ENCODE data around the gene SCGB1C1.
"Not testable (repeated sequence)": the region's sequence is repeated elsewhere in the genome, so short reads cannot be mapped to it uniquely, and the experiment has no call there.

The SCGB1C1 gene

DNA sequence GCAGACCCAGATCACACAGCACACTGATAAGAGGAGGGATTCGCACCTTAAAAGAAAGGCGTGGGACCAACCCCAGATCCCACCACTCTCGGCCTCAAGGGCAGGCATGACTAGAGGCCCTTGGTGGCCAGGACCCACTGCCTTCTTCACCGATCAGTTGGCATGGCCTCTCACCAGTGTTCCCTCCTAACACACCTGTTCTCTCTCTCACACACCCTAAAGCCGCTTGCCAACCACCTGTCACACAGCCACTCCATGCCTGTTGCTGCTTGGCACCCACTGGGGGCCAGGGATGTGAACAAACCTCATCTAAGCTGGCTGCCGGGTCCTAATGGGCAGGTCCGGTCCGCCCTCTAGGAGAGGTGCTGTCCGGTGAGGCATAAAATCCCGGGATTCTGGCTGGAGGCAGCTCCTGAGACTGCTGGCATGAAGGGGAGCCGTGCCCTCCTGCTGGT lies at the start of gene SCGB1C1:
TSS of gene SCGB1C1 (plus strand) at position 405 of the 455 bp plus-strand sequence. CDS start at position 427, 22 bp downstream.
- H3K4me3 ChIP-seq (ENCODE audit: low read length); DNase-seq (ENCODE audit: low read depth): not testable (repeated sequence)

DNA sequence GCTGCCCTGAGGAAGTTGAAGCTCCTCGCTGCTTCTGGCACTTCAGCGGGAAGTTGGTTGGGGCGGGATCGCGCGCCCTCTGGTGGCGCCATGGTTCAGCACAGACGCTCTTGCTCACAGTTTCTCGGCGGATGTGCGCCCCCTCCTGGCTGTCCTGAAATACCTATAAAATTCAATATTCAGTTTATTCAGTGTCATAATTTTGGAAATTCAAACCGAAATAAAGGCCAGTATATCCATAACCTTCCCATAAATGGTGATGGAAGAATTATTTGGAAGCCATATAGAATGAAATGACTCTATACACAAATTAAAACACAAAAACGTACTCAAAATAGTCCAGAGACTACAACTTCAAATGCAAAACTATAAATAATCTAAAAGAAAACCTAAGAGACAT lies 12.6 kb upstream of the SCGB1C1 start:
- DNase-seq (ENCODE audit: low read depth); H3K4me3 ChIP-seq (ENCODE audit: low read length): not testable (repeated sequence)
- TF ChIP-seq, protein P1, sequence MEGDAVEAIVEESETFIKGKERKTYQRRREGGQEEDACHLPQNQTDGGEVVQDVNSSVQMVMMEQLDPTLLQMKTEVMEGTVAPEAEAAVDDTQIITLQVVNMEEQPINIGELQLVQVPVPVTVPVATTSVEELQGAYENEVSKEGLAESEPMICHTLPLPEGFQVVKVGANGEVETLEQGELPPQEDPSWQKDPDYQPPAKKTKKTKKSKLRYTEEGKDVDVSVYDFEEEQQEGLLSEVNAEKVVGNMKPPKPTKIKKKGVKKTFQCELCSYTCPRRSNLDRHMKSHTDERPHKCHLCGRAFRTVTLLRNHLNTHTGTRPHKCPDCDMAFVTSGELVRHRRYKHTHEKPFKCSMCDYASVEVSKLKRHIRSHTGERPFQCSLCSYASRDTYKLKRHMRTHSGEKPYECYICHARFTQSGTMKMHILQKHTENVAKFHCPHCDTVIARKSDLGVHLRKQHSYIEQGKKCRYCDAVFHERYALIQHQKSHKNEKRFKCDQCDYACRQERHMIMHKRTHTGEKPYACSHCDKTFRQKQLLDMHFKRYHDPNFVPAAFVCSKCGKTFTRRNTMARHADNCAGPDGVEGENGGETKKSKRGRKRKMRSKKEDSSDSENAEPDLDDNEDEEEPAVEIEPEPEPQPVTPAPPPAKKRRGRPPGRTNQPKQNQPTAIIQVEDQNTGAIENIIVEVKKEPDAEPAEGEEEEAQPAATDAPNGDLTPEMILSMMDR (conservative IDR thresholded peaks at IDR 0.05; ENCODE audit: low read length), result 0 out of 2 replicates have a peak, but pooled peaks have one; percentile 13

DNA sequence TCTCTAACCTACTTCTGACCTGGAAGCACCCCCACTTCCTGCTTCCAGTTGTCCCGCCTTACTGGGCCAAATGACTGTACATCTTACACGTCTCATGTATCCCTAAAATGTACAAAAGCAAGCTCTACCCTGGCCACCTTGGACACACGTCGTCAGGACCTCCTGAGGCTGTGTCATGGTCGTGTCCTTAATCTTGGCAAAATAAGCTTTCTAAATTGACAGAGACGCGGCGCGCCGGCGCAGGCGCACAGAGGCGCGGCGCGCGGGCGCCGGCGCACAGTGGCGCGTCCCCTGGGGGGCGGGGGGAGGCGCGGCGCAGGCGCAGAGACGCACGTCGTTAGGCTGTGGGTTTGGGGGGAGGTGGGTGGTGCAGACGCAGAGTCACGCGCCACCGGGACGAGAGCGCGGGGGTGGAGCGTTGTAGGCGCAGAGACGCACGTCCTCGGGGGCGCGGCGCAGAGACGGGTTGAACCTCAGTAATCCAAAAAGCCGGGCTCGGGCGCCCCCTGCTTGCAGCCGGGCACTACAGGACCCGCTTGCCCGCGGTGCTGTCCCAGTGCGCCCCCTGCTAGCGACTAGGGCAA lies 3.6 kb upstream of the SCGB1C1 start:
- not testable (repeated sequence) for DNase-seq (ENCODE audit: low read depth); H3K4me3 ChIP-seq (ENCODE audit: low read length)

DNA sequence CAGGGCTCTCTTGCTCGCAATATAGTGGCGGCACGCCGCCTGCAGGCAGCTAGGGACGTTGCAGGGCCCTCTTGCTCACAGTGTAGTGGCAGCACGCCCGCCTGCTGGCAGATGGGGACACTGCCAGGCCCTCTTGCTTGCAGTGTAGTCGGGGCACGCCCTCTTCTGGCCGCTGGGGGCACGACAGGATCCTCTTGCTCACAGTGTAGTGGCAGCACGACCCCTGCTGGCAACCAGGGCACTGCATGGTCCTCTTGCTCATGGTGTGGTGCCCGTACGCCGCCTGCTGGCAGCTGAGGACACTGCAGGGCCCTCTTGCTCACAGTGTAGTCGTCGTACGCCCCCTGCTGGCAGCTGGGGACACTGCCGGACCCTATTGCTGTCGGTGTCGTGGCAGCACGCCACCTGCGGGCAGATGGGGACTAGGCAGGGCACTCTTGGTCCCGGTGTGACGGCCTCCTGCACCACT lies 3.0 kb upstream of the SCGB1C1 start:
- not testable (repeated sequence) for DNase-seq (ENCODE audit: low read depth); H3K4me3 ChIP-seq (ENCODE audit: low read length)

DNA sequence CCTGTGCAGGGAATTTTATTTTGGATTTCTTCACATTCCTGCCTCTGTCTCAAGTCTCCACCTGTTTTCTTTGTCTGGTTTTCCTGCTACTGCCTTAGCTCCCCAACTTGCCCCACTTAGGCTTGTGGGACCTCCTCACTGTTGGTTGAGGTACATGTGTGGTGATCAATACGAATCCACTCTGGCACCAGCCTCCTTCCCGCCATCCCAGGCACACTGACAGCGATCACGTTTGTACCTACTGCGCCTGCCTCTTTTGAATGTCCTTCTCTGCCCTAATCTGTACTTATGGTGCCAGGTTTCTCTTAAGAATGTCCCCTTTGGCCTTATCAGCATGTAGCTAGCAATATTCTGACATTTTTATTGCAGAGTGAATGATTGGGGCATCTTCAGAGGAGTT lies 2.3 kb upstream of the SCGB1C1 start:
- not testable (repeated sequence) for H3K4me3 ChIP-seq (ENCODE audit: low read length); DNase-seq (ENCODE audit: low read depth)

DNA sequence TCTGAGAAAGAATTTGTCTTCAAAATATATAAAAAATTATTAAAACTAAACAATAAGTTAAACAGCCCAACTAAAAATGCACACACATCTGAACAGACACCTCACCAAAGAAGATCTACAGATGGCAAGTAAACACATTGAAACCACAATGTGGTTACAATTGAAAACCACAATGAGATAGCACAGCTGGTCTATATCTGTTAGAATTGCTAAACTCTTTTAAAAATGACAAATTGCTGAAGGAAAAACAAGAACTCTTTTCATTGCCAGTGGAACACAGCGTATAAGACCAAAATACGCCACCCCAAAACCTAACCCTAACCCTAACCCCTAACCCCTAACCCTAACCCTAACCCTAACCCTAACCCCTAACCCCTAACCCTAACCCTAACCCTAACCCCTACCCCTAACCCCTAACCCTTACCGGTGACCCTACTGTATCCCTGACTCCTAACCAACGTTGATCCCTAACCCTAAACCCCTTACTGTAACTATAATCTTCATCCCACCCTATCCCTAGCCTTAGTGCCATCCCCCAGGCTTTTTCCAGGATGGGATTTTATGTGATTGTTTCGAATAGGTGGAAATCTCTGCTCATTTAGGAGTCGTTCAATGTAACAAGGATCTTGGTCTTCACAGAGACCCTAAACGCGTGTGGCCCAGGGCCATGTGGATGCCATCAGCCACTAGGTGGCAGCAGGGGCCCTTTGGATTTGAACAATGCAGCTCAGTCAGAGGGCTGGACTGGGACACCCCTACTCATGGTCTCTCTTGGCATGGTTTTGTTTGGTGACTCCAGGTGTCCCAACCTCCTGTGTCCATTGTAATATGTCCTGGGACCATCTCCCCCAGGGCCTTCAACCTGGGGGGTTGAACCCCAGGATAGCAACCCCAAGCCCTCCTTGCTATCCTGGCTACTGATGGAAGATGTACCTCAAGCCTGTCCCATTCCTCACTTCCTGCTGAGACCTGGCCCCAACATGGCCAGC lies 1.1 kb upstream of the SCGB1C1 start:
- not testable (repeated sequence) for DNase-seq (ENCODE audit: low read depth); H3K4me3 ChIP-seq (ENCODE audit: low read length)
- TF ChIP-seq, protein P1 (conservative IDR thresholded peaks at IDR 0.05; ENCODE audit: low read length), result peak; percentile 31

DNA sequence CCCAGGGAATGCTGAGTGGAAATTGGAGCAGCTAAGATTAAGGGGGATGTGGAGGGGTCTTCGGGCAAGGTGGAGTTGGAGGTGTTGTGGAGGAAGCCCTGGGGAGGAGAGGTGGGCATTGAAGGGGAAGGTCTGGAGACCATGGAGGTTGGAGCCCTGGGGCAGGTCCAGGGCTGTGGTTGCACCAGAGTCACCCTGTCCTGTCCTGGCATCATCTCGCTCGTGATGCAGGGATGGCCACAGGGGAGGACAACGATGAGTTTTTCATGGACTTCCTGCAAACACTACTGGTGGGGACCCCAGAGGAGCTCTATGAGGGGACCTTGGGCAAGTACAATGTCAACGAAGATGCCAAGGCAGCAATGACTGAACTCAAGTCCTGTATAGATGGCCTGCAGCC lies 603 bp downstream of the SCGB1C1 start:
- not testable (repeated sequence) for H3K4me3 ChIP-seq (ENCODE audit: low read length); DNase-seq (ENCODE audit: low read depth)

DNA sequence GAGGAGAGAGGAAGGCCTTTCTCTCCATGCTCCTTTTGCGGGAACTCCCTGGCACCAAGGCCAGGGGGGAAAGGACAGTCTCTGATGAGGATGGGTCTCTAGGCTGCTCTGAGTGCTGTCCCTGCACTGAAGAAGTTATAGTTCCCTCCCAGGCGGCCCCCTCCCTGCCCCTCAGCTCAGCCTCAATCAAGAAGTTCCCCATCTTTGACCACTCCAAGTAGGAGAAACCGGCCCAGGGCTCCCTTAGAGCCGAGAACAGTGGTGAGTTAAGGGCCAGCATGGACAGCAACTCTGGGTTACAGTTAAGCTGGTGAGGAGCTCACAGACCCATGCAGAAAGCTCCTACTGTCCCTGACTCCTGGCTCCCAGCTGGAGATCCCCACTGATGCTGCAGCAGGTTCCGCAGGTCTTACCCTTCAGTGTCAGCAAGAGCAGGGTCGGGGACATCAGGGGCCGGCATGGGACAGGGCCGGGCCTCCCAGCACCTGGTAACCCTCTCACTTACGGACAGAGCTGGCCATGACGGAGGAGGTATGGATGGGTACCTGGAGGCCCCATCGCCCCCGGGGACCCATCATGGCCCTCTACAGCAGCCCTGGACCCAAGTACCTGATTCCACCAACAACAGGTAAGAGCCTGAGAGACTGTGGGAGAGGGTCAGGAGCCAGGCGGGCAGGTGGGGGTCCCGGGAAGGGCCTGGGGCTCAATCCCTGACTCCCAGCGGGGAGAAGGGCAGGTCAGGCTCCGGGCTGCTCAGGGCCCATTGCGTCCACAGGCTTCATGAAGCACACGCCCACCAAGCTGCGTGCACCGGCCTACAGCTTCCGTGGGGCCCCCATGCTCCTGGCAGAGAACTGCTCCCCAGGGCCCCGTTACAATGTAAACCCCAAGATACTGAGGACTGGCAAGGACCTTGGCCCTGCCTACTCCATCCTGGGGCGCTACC lies 4.2 kb downstream of the SCGB1C1 start:
- no peak overlapping the region for H3K4me3 ChIP-seq (ENCODE audit: low read length)
- DNase-seq (ENCODE audit: low read depth), result no peak
- TF ChIP-seq, protein P1 (conservative IDR thresholded peaks at IDR 0.05; ENCODE audit: low read length), result no peak

DNA sequence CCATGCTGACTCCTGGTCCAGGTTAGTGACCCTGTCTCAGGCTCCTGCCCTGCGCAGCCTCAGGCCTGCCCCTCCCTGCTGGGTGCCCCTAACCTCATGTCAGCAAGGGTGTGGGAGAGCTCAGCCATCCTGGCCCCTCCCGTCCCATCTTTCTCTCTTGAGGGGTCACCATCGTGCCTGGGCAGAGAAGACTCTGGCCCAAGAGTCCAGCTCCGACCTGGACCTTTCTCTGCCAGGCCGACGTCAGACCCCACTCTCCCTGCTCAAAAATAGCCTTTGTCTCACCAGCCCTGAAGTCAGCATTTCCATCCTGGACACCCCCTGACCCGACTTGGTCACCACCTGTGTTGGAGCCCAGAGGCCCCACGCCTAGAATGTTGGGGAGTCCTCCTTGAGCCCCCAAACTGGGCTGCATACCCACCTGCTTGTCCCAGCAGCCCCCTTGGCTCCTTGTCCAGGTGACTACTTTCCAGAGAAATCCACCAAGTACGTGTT lies 4.9 kb downstream of the SCGB1C1 start:
- H3K4me3 ChIP-seq (ENCODE audit: low read length), result no peak overlapping the region
- TF ChIP-seq, protein P1 (conservative IDR thresholded peaks at IDR 0.05; ENCODE audit: low read length), result no peak
- no peak for DNase-seq (ENCODE audit: low read depth)

Measured in AG10803 (cell line).